HG03159 (cell line): ENCODE results near the gene TAF1D.
"Not testable (repeated sequence)": the region's sequence is repeated elsewhere in the genome, so short reads cannot be mapped to it uniquely, and the experiment has no call there.

Experiments used
- ATAC-seq: cut with Tn5 transposase; IDR thresholded peaks from one replicate; pipeline ENCODE4 v1.9.1; 2021; ENCODE audit warnings: mild to moderate bottlenecking, moderate library complexity; ENCODE audit not compliant: unreplicated experiment

The TAF1D gene, protein sequence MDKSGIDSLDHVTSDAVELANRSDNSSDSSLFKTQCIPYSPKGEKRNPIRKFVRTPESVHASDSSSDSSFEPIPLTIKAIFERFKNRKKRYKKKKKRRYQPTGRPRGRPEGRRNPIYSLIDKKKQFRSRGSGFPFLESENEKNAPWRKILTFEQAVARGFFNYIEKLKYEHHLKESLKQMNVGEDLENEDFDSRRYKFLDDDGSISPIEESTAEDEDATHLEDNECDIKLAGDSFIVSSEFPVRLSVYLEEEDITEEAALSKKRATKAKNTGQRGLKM

DNA sequence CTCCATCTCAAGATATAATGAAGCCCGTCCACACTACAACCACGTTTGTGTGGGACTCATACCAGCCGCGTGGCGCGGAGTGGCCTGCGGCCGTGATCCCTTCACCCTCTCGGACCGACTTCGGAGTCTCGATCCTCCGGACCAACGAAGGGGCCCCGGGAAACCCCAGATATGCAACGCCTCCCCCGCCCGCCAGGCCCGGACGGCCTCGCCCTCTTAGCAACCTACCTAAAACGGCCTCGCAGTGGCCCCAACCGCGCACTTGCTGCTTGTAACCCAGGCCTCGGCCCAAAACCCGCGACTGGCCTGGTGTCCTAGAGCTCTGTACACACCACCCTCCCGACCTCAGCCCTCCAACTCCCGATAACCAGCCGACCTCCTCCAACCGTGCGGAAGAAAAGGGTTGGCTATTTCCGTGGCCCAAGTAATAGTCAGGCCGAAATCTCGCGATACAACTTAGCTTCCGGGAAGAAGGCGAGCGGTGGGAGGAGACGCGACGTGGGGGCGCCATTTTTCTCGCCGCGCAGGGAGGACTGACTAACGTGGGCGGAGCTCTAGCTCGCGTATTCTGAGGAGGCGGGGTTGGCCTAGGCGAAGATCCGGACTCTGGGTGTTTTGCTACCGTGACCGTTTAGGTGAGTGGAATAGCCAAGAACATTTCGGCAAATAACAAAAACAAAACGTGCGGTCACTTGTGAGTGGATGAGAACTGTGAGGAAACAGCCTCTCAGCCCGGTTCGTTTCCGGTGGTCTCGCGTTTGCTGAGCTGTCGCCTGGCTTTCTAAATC lies at the start of gene TAF1D, which contains the start of gene C11orf54:
TSS of gene TAF1D (minus strand) at position 402 of the 788 bp plus-strand sequence. CDS start 2,191 bp downstream, outside the sequence.
TSS of gene C11orf54 (plus strand) at position 579 of the 788 bp plus-strand sequence. CDS start 5,722 bp downstream, outside the sequence.
- peak; percentile 87 for ATAC-seq

DNA sequence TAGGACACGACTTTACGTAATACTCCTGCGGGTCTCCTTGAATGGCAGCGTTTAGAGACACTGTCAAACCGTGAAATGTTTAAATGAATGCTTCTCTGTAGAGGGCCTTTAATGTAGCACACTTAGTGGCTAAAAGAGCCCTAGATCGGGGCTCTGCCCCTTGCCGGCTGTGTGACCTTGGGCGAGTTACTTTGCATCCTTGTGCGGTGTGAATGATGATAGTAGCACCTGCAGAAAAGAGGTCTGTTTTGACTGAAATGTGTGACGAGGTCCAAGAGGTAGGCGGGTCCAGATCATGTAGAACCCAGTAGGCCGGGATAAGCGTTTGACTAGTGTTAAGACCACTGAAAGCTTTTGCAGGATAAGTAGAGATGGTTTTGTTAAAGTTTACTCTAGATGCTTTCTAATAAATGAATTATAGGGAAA lies 43.7 kb upstream of the TAF1D start:
- peak; percentile 33 for ATAC-seq

DNA sequence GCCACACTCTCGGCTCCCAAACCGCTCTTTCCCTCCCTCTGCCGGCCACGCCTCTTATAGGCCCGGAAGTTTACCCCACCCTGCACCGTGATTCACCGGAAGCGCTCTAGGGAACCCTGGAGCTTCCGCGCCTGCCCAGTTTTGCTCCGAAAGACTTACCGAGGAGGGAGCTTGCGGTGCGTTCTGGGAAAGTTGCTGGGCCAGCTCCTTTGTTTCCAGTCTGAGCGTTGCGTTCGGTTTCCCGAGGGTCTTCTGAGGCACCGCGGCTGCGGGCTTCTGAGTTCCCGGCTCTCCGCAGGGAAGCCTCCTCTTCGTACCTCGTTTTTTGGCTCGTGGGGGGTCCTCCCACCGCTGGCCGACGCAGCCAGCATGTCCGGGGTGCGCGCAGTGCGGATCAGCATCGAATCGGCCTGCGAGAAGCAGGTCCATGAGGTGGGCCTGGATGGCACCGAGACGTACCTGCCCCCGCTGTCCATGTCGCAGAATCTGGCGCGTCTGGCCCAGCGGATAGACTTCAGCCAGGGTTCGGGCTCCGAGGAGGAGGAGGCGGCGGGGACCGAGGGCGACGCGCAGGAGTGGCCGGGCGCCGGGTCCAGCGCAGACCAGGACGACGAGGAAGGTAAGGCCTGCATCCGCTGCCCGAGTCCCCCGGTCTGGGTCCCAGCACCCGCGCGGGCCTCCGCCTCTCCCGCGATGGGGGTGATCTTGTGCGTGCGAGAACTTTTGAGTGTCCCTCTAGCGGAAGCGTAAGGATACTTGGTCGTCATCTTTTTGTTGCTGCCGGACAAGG lies 43.0 kb upstream of the TAF1D start, which contains the start of gene MED17:
TSS of gene MED17 (plus strand) at position 138 of the 790 bp plus-strand sequence. CDS start at position 370, 232 bp downstream.
- ATAC-seq, result peak; percentile 97

DNA sequence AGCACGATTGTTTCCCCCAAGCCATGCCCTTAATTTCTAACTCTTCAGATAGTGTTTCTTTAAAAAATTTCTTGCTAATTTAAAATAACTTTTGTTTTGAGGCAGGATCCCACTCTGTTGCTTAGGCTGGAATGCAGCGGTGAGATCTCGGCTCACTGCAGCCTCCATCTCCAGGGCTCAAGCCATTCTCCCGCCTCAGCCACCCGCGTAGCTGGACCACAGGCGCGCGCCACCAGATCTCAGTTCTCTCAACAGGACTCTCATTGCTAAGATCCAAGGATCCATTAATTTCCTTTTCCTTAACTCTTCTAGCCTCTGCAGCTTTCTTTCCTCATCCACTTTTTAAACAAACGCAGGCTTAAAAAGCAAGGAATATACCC lies 42.5 kb upstream of the TAF1D start:
- peak; percentile 41 for ATAC-seq

DNA sequence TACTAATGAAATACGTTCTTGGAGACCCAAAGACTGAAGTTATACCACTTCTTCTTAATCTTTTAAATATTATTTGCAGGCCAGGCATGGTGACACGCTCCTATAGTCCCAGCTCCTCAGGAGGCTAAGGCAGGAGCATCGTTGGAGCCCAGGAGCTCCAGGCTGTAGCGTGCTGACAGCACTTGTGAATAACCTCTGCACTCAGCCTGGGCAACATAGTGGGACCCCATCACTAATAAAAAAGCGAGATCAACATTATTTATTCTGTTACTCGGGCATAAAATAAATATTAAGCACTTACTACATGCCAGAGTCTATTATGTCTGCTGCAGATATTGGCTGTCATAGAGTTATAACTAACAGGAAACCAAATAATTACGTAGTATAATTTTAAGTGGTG lies 42.1 kb upstream of the TAF1D start:
- ATAC-seq, result no peak

DNA sequence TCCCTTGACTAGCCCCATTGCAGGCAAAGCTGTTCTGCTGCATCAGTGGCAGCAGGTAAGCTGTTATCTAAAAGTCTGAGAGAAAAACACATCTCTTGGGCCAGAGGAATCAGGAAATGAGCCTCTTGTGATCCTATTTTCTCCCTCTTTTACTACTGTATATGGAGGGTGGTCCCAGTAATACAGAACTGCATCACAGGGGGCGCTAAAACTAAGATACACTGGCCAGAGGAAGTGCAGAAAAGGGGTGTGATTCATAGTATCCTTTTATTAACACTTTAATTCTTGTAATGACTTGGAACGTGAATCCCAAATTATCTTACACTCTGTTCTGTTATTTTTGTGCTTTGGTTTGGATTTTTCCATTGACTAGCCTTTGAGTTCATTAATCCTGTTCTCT lies 34.0 kb upstream of the TAF1D start:
- ATAC-seq, result no peak

DNA sequence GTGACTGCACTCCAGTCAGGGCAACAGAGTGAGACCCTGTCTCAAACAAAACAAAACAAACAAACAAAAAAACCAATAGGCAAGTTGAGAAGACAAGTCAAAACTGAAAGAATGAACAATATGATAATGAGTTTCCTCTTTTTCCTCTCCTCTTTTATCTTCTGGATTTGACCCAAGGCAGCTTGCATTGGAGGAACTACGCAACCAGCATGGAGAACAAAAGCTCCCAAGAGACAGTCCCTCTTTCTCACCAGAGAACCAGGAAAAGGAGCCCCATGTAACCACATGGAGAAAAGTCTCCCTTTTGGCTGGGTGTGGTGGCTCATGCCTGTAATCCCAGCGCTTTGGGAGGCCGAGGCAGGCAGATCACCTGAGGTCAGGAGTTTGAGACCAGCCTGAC lies 33.3 kb upstream of the TAF1D start:
- not testable (repeated sequence) for ATAC-seq

DNA sequence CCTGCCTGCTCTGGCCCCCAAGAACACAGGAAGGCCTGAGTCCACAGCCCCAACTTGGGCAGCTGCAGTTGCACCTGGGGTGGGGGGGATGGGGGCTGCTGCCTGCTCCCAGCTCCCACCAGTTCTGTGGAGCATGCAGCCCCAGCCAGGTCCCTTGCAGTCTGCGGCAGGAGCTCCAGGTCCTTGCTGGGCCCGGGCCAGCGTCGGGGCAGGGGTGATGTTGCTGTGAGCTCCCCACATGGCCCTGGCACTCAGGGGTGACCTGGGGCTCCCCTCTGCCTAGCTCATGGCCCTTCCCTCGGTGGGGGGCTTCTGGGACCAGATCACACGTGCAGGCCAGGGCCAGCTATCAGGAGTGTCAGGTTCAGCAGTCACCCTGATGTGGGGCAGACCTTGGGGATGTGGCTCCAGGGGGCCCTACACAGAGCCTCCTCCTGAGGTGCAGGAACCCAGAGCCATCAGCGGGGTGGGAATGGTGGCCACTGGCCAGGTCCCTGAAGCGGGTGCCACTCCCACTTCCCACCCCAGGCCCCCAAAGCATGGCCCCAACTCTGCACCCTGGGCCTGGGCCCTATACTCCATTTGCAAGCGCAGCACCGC lies 32.4 kb upstream of the TAF1D start:
- ATAC-seq, result no peak

DNA sequence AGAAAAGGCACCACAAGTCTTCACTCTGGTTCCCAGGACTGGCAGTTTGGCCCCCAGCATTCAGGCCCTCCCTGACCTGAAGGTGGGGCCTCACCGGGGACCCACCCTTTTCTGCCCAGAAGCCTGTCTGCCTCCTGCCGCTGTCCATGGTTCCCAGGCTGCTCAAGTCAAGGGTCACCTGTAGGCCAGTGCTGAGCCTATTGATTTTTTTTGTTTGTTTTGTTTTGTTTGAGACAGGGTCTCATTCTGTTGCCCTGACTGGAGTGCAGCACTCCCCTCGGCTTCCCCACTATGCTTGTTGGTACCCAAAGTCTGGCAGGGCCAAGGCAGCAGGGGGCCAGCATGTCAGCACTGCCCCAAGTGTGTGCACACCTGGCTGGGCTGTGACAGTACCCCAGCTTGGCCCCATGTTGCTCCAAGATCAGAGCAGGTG lies 31.8 kb upstream of the TAF1D start:
- ATAC-seq, result no peak

DNA sequence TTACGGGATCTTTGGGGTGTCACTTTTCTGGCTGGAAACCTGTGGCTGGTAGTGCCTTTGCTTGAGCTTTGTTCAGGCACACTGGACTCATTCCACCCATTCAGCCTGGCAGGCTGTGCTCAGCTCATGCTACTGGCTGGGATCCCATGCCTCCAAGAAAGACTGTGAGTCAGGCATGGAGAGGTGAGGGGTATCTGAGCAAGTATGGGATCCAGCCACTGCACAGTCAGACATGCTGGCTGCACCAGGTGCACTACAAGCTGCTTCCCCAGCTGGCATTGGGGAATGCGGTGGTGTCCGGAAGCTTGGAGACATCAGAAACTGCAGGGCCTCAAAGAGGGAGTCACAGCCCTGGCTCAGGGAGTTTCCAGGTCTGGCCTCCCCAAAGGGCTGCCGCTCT lies 30.8 kb upstream of the TAF1D start:
- ATAC-seq, result no peak

DNA sequence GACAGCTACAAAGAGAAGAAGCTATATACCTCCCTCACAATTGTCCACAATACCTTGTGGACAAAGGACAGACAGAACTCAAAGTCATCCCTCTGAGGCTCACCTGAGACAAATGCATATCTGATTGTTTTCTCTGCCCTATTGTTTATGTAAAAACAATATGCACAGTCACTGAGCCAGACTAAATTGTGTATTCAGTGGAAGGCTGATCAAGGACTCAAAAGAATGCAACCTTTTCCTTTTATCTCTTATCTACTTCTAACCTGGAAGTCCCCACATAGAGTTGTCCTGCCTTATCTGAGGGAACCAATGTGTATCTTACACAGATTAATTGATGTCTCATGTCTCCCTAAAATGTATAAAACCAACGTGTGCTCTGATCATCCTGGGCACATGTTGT lies 28.9 kb upstream of the TAF1D start:
- ATAC-seq, result no peak

DNA sequence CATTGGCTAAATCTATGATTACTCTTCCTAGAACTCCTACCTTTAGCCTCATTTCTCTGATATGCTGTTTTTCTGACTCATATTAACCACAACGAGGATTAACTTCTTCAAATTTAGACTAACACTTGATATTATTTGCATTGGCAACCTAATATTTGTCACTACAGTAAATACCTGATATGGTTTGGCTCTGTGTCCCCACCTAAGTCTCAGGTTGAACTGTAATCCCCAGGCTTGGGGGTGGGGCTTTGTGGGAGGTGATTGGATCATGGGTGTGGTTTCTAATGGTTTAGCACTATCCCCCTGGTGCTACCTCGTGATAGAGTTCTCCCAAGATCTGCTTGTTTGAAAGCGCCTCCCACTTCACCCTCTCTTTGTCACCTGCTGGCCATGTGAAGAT lies 25.7 kb upstream of the TAF1D start:
- ATAC-seq, result no peak

DNA sequence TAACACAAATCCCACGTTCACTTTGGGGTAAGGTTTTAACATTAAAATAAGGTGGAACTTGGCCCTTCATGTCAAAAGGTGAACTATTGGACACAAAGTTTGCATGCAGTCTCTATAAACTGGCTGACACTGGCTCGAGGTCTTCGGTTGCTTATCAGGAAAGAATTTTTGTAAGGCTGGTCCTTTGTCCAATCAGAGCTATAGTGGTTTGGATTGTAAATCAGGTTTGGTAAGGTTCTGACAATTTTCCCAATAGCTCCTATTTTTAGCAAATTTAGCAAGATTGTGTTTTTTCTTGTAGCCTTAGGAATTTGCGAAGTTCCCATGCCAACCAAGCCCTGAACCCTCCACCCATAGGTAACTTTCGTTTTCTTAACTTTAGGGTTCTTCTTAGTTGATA lies 25.2 kb upstream of the TAF1D start:
- ATAC-seq, result no peak

DNA sequence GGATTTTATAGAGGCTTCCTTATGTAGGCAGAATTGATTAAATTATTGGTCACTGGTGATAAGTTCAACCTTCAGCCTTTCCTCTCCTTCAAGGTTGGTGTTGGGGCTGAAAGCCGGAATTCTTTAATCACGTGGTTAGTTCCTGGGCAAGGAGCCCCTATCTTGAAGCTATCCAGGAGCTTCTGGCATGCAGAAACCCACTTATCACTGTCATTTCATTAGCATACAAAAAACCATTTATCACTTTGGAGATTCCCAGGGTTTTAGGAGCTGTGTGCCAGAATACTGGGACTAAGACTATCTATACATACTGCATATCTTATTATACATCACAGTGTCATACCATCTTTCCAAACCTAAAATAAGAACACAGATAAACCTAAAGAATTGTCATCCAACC lies 24.3 kb upstream of the TAF1D start:
- ATAC-seq, result no peak

DNA sequence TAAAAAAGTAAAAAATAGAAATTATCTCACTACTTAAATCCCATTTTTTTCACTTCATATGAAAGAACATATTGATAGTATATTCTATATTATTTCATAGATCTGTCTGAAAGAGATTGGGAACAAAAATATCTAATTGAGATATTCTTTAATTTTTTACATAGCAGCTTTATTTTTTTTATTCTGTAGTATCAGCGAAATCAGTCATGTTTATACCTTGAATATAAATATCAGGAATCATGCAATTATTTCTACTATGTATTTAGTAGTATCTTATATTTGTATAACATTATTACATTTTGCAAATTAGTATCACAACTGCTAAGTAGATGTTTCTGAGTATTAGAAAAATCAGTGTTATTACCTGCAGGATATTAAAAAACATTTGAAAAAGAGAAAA lies 20.6 kb upstream of the TAF1D start:
- ATAC-seq, result no peak

DNA sequence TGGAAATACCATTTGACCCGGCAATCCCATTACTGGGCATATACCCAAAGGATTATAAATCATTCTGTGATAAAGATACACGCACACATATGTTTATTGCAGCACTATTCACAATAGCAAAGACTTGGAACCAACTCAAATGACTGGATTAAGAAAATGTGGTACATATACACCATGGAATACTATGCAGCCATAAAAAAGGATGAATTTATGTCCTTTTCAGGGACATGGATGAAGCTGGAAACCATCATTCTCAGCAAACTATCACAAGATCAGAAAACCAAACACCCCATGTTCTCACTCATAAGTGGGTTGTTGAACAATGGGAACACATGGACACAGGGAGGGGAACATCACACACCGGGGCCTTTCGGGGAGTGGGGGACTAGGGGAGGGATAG lies 17.8 kb upstream of the TAF1D start:
- ATAC-seq, result not testable (repeated sequence)

DNA sequence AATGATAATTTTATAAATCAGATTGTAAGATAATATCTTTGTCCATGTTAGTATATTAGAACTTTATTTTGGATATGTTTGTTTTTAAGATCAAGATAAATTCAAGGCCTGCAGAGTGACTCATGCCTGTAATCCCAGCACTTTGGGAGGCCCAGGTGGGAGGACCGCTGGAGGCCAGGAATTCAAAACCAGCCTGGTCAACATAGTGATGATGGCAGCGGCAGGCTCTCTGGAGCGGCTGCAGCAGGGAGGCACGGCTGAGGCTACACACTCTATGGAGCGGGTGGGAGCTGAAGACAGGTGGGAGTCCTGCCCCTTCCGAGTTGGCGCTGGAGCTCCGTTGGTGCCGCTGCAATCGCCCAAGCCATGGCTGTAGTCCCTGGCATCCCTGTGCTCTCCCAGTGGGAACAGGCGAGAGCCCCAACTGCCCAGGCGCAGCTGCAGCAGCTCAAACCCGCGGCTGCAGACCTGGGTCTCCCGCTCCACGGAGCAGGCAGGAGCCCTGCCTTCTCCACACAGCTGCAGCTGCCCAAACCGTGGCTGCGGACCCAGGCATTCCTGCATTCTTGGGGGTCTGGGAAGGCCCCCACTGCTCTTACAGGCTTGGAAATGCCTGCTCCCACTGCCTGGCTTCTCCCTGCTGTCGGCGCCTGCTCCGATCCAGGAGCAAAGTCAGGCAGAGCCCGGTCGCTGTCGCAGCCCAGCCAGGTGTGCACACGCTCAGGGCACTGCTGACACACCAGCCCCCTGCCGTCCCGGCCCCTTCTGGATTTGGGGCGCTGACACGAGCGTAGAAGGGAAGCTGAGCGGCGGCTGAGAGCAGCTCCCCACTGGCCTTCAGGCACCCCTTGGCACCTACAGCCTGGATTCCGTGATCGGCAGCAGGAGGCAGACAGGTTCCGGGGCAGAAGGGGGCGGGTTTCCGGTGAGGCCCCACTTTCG lies 16.9 kb upstream of the TAF1D start:
- ATAC-seq, result no peak

DNA sequence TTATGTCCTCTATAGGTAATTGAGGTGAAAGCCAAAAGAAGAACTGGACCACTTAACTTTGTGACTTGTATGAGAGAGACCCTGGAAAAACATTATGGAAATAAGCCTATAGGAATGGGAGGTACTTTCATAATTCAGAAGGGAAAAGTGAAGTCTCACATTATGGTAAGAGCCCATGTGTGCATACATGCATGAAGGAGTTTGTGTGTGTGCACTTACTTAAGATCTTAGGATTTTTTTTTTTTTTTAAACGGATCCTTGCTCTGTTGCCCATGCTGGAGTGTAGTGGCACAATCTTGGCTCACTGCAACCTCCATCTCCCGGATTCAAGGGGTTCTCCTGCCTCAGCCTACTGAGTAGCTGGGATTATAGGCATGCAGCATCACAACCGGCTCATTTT lies 16.0 kb upstream of the TAF1D start:
- no peak for ATAC-seq

DNA sequence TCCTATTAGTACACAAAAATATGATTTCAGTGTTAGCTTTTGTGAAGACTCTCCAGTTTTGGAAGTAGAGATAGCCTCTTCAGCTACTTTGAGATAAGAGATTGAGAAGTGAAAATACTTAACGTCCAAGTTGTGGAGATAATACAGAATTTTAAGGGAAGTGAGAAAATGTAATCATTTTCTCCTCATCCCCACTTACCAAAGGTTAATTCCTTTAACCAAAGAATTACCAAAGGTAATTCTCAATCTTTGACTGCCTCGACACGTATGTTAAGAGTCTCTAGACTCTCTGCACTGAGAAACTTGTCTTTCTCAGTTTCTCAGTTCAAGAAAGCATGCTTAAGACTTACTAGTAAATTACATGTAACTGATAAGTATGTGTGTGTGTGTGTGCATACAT lies 15.5 kb upstream of the TAF1D start:
- ATAC-seq, result no peak

DNA sequence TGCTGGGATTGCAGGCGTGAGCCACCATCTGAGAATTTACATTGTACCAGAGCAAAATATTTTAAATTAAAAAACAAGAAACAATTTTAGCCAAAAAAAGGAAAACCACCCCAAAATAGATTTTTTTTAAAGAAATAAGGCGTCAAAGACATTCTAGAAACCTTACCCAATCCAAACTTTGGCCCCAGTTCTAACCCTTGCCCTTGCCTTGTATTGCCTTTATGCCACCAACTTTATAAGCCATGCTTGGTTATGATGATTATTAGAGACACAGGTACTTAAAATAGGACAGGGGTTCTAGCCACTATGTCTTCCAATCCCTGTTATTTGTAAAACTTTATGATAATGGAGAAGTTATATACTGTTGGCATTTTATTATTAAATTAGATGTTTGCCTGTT lies 11.9 kb upstream of the TAF1D start:
- ATAC-seq, result no peak
